GM19238 (cell line): ENCODE results near the gene PPP2R3A.

ENCODE experiments used
- DNase-seq: peaks from one replicate; pipeline ENCODE4 v3.0.0; 2011; ENCODE audit warnings: low spot score; ENCODE audit not compliant: insufficient read length

Gene PPP2R3A

GRCh38 chr3:136021803-136022202 lies 56.3 kb downstream of the PPP2R3A start:
- DNase-seq: no peak

- DNase-seq: no peak
Measured at GRCh38 chr3:136022529-136023263, 57.2 kb downstream of the PPP2R3A start.

GRCh38 chr3:136023264-136023978 lies 57.9 kb downstream of the PPP2R3A start:
- no peak for DNase-seq

- no peak for DNase-seq
Measured at GRCh38 chr3:136036306-136036705, 70.8 kb downstream of the PPP2R3A start.

- DNase-seq: no peak
Measured at GRCh38 chr3:136038668-136039067, 73.1 kb downstream of the PPP2R3A start.

- DNase-seq: peak; percentile 12
Measured at GRCh38 chr3:136042608-136043221, 77.2 kb downstream of the PPP2R3A start.

GRCh38 chr3:136044980-136045745 lies 79.6 kb downstream of the PPP2R3A start:
- no peak for DNase-seq

GRCh38 chr3:136048068-136048467 lies 82.5 kb downstream of the PPP2R3A start:
- no peak for DNase-seq

GRCh38 chr3:136050250-136050649 lies 84.7 kb downstream of the PPP2R3A start:
- DNase-seq: no peak

- no peak for DNase-seq
Measured at GRCh38 chr3:136055491-136055890, 90.0 kb downstream of the PPP2R3A start.

GRCh38 chr3:136067211-136067610 lies 101.7 kb downstream of the PPP2R3A start:
- no peak for DNase-seq

- no peak for DNase-seq
Measured at GRCh38 chr3:136068708-136069107, 103.2 kb downstream of the PPP2R3A start.

GRCh38 chr3:136069933-136070332 lies 104.4 kb downstream of the PPP2R3A start:
- DNase-seq: no peak

GRCh38 chr3:136070334-136070733 lies 104.8 kb downstream of the PPP2R3A start:
- DNase-seq: no peak

GRCh38 chr3:136070953-136071949 lies 105.7 kb downstream of the PPP2R3A start:
- DNase-seq: no peak

- DNase-seq: no peak
Measured at GRCh38 chr3:136074546-136075170, 109.1 kb downstream of the PPP2R3A start.

GRCh38 chr3:136075218-136075808 lies 109.8 kb downstream of the PPP2R3A start:
- DNase-seq: no peak

GRCh38 chr3:136075811-136076210 lies 110.3 kb downstream of the PPP2R3A start:
- DNase-seq: no peak
